ENCODE results near the gene CLEC4C.

DNA sequence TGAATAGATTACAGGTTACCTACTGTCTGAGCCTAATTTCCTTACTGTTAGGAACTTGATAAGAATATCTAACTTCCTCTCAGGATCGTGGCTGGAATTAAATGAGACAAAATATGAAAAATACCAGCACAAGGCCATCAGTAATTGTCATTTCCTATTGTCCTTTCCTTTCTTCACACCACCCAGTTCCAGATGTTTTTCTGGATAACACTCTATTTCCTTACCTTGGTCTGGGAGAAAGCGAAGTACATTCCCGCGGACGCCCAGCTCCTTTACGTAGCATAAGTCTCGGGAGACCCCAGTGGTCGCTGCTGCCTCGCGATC, 52.0 kb downstream of the CLEC4C start:
- TF ChIP-seq POLR2A (IDR thresholded peaks at IDR 0.05), result no peak
- no peak for TF ChIP-seq POLR2AphosphoS5 (IDR thresholded peaks at IDR 0.05)

All from prostate gland (tissue), 1 donor.